Parathyroid adenoma (tissue), 2 donors: ENCODE results near the gene CTSF.

Experiments
- H2AFZ ChIP-seq: fragments of 300-600 bp; sonication (generic); one replicate; pipeline ENCODE4 v1.7.0; 2017; ENCODE audit warnings: antibody characterized with exemption, mild to moderate bottlenecking
- H3K27ac ChIP-seq: fragments of 300-600 bp; sonication (generic); one replicate; pipeline ENCODE4 v1.7.0; 2017
- H3K27me3 ChIP-seq: fragments of 300-600 bp; sonication (generic); one replicate; pipeline ENCODE4 v1.7.0; 2017; ENCODE audit warnings: low read length; ENCODE audit not compliant: control insufficient read depth, insufficient read depth
- H3K36me3 ChIP-seq: fragments of 300-600 bp; sonication (generic); one replicate; pipeline ENCODE4 v1.7.0; 2017; ENCODE audit warnings: low read length; ENCODE audit not compliant: control insufficient read depth, insufficient read depth
- H3K4me1 ChIP-seq: fragments of 300-600 bp; sonication (generic); one replicate; pipeline ENCODE4 v1.7.0; 2017; ENCODE audit warnings: control low read depth
- H3K4me2 ChIP-seq: fragments of 300-600 bp; sonication (generic); one replicate; pipeline ENCODE4 v1.7.0; 2017; ENCODE audit warnings: low read length
- H3K4me3 ChIP-seq: fragments of 300-600 bp; sonication (generic); one replicate; pipeline ENCODE4 v1.7.0; 2017; ENCODE audit warnings: low read depth, low read length
- H3K79me2 ChIP-seq: fragments of 300-600 bp; sonication (generic); one replicate; pipeline ENCODE4 v1.7.0; 2017; ENCODE audit warnings: control low read depth
- H3K9ac ChIP-seq: fragments of 300-600 bp; sonication (generic); one replicate; pipeline ENCODE4 v1.7.0; 2017; ENCODE audit warnings: mild to moderate bottlenecking
- H3K9me3 ChIP-seq: fragments of 300-600 bp; sonication (generic); one replicate; pipeline ENCODE4 v1.7.0; 2017; ENCODE audit warnings: low read length; ENCODE audit not compliant: control insufficient read depth
- CTCF ChIP-seq: fragments of 300-600 bp; sonication (generic); IDR thresholded peaks from one replicate; pipeline ENCODE4 v1.7.0; 2017; ENCODE audit warnings: antibody characterized with exemption, mild to moderate bottlenecking
- donor health status: primary hyperparathyroidism.

CTSF gene

GRCh38 chr11:66603072-66603471 is 34.7 kb upstream of the CTSF start:
- no peak overlapping the region for H3K27ac ChIP-seq
- H2AFZ ChIP-seq = no peak overlapping the region
- H3K36me3 ChIP-seq = no peaks in the 10 kb centered on the region
- H3K9me3 ChIP-seq = no peaks in the 10 kb centered on the region
- no peak overlapping the region for H3K9ac ChIP-seq
- H3K27me3 ChIP-seq = no peaks in the 10 kb centered on the region
- H3K4me3 ChIP-seq = no peak overlapping the region
- H3K79me2 ChIP-seq = no peaks in the 10 kb centered on the region
- H3K4me2 ChIP-seq = no peak overlapping the region
- TF ChIP-seq CTCF = no peak
- no peaks in the 10 kb centered on the region for H3K4me1 ChIP-seq

GRCh38 chr11:66600631-66601233 is 32.3 kb upstream of the CTSF start:
- H3K79me2 ChIP-seq = no peaks in the 10 kb centered on the region
- H3K9ac ChIP-seq = no peak overlapping the region
- no peaks in the 10 kb centered on the region for H3K4me1 ChIP-seq
- TF ChIP-seq CTCF = no peak
- no peaks in the 10 kb centered on the region for H3K9me3 ChIP-seq
- H3K36me3 ChIP-seq = no peaks in the 10 kb centered on the region
- no peak overlapping the region for H3K4me2 ChIP-seq
- H2AFZ ChIP-seq = no peak overlapping the region
- no peak overlapping the region for H3K4me3 ChIP-seq
- no peaks in the 10 kb centered on the region for H3K27me3 ChIP-seq
- H3K27ac ChIP-seq = no peak overlapping the region

- Histone ChIP-seq H3K9ac (no peak overlapping the region), H3K27ac (no peak overlapping the region)
These were observed 31.8 kb upstream of the CTSF start for GRCh38 chr11:66600219-66600618.

GRCh38 chr11:66598993-66599392 is 30.6 kb upstream of the CTSF start:
- TF ChIP-seq CTCF = no peak

More at GRCh38 chr11:66600219-66600618, 31.8 kb upstream of the CTSF start:
- TF ChIP-seq CTCF = no peak
- Histone ChIP-seq H3K79me2 (no peaks in the 10 kb centered on the region), H3K9me3 (no peaks in the 10 kb centered on the region), H3K4me1 (no peaks in the 10 kb centered on the region), H3K4me3 (no peak overlapping the region), H2AFZ (no peak overlapping the region), H3K27me3 (no peaks in the 10 kb centered on the region), H3K36me3 (no peaks in the 10 kb centered on the region), H3K4me2 (no peak overlapping the region)

GRCh38 chr11:66595245-66595904 is 27.0 kb upstream of the CTSF start:
- H3K9me3 ChIP-seq = no peaks in the 10 kb centered on the region
- TF ChIP-seq CTCF = no peak
- no peak overlapping the region for H3K27ac ChIP-seq
- H3K4me1 ChIP-seq = peaks cover 6% of the 10 kb centered on the region
- H3K4me3 ChIP-seq = no peak overlapping the region
- no peaks in the 10 kb centered on the region for H3K27me3 ChIP-seq
- no peak overlapping the region for H3K9ac ChIP-seq
- H3K4me2 ChIP-seq = no peak overlapping the region
- peaks cover 8% of the 10 kb centered on the region for H3K79me2 ChIP-seq
- H2AFZ ChIP-seq = no peak overlapping the region
- H3K36me3 ChIP-seq = no peaks in the 10 kb centered on the region

More at GRCh38 chr11:66598993-66599392, 30.6 kb upstream of the CTSF start:
- no peak overlapping the region for H3K27ac ChIP-seq
- no peak overlapping the region for H2AFZ ChIP-seq
- H3K4me1 ChIP-seq = peaks cover 3% of the 10 kb centered on the region
- H3K9ac ChIP-seq = no peak overlapping the region
- no peaks in the 10 kb centered on the region for H3K27me3 ChIP-seq
- no peaks in the 10 kb centered on the region for H3K9me3 ChIP-seq
- no peak overlapping the region for H3K4me3 ChIP-seq
- H3K4me2 ChIP-seq = no peak overlapping the region
- no peaks in the 10 kb centered on the region for H3K36me3 ChIP-seq
- no peaks in the 10 kb centered on the region for H3K79me2 ChIP-seq
